GM10847 (cell line): ENCODE results near the gene TMEM192.
A peak's percentile ranks its signal among the peaks of the same experiment; 100 is the strongest.

Experiments used
- POLR2A ChIP-seq: IDR thresholded peaks from 2 replicates; pipeline ENCODE4 v1.6.1; 2011; ENCODE audit not compliant: insufficient read length; ENCODE audit errors: extremely low read depth

The TMEM192 gene

GRCh38 chr4:165112368-165113121 is at the start of gene TMEM192:
TSS of gene TMEM192 (minus strand) at chr4:165112860. CDS start at chr4:165112773, 87 bp downstream.
- TF ChIP-seq POLR2A: peak; percentile 63

GRCh38 chr4:165158762-165159161 is 46.1 kb upstream of the TMEM192 start:
- no peak for TF ChIP-seq POLR2A

- no peak for TF ChIP-seq POLR2A
Measured at GRCh38 chr4:165156906-165157305, 44.2 kb upstream of the TMEM192 start.

GRCh38 chr4:165154482-165154881 is 41.8 kb upstream of the TMEM192 start:
- TF ChIP-seq POLR2A: no peak

- no peak for TF ChIP-seq POLR2A
Measured at GRCh38 chr4:165152527-165152926, 39.9 kb upstream of the TMEM192 start.

GRCh38 chr4:165151734-165152133 is 39.1 kb upstream of the TMEM192 start:
- no peak for TF ChIP-seq POLR2A

- no peak for TF ChIP-seq POLR2A
Measured at GRCh38 chr4:165150545-165150944, 37.9 kb upstream of the TMEM192 start.

- no peak for TF ChIP-seq POLR2A
Measured at GRCh38 chr4:165138843-165139242, 26.2 kb upstream of the TMEM192 start.

GRCh38 chr4:165137205-165137604 is 24.5 kb upstream of the TMEM192 start:
- no peak for TF ChIP-seq POLR2A

GRCh38 chr4:165136529-165136928 is 23.9 kb upstream of the TMEM192 start:
- TF ChIP-seq POLR2A: no peak

GRCh38 chr4:165133150-165133549 is 20.5 kb upstream of the TMEM192 start:
- no peak for TF ChIP-seq POLR2A

- TF ChIP-seq POLR2A: no peak
Measured at GRCh38 chr4:165131247-165131832, 18.7 kb upstream of the TMEM192 start.

- no peak for TF ChIP-seq POLR2A
Measured at GRCh38 chr4:165129924-165130323, 17.3 kb upstream of the TMEM192 start.

GRCh38 chr4:165124488-165124887 is 11.8 kb upstream of the TMEM192 start:
- TF ChIP-seq POLR2A: no peak

GRCh38 chr4:165118256-165118909 is 5.7 kb upstream of the TMEM192 start:
- no peak for TF ChIP-seq POLR2A

GRCh38 chr4:165115301-165115700 is 2.6 kb upstream of the TMEM192 start:
- no peak for TF ChIP-seq POLR2A
